ENCODE data around the gene KCTD6.

Gene KCTD6

DNA sequence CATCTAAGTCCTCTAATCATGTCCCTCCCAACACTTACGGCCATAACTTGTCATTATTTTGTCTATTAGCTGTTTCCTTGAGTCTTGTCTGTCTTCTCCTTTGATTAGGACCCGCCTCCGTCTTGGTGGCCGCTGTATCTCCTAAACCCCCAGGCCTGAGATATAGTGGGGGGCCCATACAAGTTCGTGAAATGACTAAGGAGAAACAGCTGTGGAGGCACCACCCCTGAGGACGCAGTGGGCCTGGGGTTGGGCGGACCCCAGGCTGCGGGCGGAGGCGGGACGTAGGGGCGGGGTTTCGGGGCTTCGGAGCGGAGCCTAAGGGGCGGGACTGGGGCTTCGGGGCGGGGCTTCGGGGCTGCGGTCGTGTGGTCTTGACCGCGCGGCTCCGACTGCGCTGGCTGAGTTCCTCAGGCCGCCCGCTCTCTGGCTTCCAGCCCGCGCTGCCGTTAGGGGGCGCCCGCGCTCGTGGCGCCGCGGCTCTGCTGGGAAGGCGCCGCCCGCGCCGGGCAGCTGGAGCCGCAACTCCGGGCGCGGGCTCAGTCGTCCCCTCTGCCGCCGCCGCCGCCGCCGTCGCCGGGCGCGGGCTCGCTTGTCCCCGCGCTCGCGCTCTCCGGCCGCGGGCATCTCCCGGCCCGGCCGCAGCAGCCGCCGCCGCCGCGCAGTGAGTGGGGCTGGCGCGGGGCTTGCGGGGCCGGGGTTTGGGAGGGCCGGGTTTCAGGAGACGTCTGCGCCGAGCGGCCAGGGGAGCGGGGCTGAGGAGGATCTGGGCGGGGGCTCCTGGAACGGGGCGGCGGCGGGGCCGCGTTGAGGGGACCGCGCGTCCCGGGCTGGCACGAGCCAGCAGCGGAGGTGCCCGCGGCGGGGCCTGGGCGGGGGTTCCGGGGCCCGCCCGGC lies at the start of gene KCTD6:
Gene KCTD6 (plus strand): TSS at position 591 of the 897 bp plus-strand sequence. CDS start 6,660 bp downstream, outside the sequence.
- peak within 1 kb of the TSS; percentile 81 for H3K4me3 ChIP-seq (replicated peaks; ENCODE audit: low read depth, low read length)
- peak; percentile 52 for TF ChIP-seq CTCF (IDR thresholded peaks at IDR 0.05; ENCODE audit: low read depth, low read length, missing control alignments)
- peak; percentile 59 for DNase-seq (ENCODE audit: extremely low read depth, low read depth)

DNA sequence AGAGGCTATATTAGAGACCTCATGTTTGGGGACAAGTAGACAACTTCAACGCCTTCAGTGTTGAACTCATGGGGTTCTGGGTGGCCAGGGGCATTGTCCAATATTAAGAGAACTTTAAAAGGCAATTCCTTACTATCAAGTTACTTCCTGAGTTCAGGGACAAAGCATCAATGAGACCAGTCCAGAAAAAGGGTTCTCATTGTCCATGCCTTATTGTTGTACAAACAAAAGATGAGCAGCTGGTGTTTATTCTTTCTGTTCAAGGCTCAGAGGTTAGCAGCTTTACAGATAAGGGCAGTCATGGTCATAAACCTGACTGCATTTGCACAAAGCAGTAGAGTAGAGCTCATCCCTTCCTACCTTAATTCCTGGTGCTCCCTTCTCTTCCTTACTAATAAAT lies 39.7 kb upstream of the KCTD6 start:
- no peak for TF ChIP-seq CTCF (IDR thresholded peaks at IDR 0.05; ENCODE audit: low read depth, low read length, missing control alignments)
- H3K4me3 ChIP-seq (replicated peaks; ENCODE audit: low read depth, low read length), result no peak overlapping the region
- DNase-seq (ENCODE audit: extremely low read depth, low read depth), result no peak

DNA sequence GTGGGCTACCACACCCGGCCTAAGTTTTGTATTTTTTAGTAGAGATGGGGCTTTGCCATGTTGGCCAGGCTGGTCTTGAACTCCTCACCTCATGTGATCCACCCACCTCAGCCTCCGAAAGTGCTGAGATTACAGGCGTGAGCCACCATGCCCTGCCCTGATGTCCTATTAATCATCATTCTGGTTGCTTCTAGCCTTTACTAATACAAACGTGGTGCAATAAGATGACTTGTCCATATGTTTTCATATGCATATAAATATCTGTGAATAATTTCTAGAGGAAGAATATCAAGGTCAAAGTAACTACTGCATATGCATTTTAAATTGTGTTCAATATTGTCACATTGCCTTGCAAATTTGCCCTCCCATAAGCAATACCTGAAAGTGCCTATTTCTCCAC lies 32.7 kb upstream of the KCTD6 start:
- H3K4me3 ChIP-seq (replicated peaks; ENCODE audit: low read depth, low read length), result no peak overlapping the region
- no peak for TF ChIP-seq CTCF (IDR thresholded peaks at IDR 0.05; ENCODE audit: low read depth, low read length, missing control alignments)
- DNase-seq (ENCODE audit: extremely low read depth, low read depth), result no peak

- H3K4me3 ChIP-seq (replicated peaks; ENCODE audit: low read depth, low read length), result no peak overlapping the region
- no peak for DNase-seq (ENCODE audit: extremely low read depth, low read depth)
- no peak for TF ChIP-seq CTCF (IDR thresholded peaks at IDR 0.05; ENCODE audit: low read depth, low read length, missing control alignments)
Observed at GRCh38 chr3:58462829-58463180, 29.1 kb upstream of the KCTD6 start.

DNA sequence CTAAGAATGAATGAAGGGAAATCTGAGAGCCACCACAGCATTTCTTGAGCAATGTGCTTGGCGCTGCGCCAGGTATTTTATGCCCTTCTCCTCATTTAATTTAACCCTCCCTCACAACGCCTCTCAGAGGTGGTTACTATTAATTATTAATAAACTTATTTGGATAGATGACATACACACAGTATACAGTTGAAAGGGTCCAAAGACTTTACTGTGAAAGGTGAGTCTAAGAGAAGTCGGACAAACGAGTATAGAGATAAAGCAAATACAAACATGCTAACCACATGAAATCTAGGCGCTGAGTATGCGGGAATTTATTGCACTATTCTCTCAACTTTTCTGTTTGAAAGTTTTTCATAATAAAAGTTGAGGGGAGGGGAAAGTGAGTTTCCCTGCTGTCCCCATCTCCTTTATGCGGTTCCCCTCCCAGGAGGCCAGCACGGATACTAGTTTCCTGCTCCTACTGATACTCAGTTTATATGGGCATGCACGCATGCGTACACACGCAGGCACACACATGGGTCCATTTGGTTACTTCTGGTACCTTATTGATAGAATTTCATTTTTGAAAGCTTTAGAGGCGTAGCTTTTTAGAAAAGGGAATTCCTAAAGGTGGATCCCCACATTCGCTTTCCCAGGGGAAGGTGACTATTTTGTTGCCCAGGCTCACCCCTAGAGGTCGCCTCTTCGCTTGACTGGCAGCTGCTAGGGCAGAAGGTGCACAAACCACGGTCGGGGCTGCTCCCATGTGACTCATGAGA lies 28.5 kb upstream of the KCTD6 start:
- H3K4me3 ChIP-seq (replicated peaks; ENCODE audit: low read depth, low read length), result no peak overlapping the region
- peak; percentile 58 for DNase-seq (ENCODE audit: extremely low read depth, low read depth)
- TF ChIP-seq CTCF (IDR thresholded peaks at IDR 0.05; ENCODE audit: low read depth, low read length, missing control alignments), result peak; percentile 88

- H3K4me3 ChIP-seq (replicated peaks; ENCODE audit: low read depth, low read length), result no peak overlapping the region
- no peak for TF ChIP-seq CTCF (IDR thresholded peaks at IDR 0.05; ENCODE audit: low read depth, low read length, missing control alignments)
- no peak for DNase-seq (ENCODE audit: extremely low read depth, low read depth)
Observed at GRCh38 chr3:58463942-58464271, 28.0 kb upstream of the KCTD6 start.

Measured in HFF-Myc (cell line).